ENCODE data around the gene INAVA. TPM values are rescaled to one million over a fixed set of nuclear protein-coding genes. Genes with fewer than 3 reads are reported as not detected.
A peak's percentile ranks its signal among the peaks of the same experiment; 100 is the strongest.

The INAVA gene
- total RNA-seq, 1 experiment from 2014 or later: 41.2 TPM

- no peak for TF ChIP-seq CTCF (IDR thresholded peaks at IDR 0.05)
- no peak for TF ChIP-seq NFATC4 (CRISPR knock-in tag; IDR thresholded peaks at IDR 0.05)
- no peak for TF ChIP-seq NR2C2 (CRISPR knock-in tag; IDR thresholded peaks at IDR 0.05)
- no peak for TF ChIP-seq ESRRA (CRISPR knock-in tag; IDR thresholded peaks at IDR 0.05; ENCODE audit: borderline replicate concordance)
- TF ChIP-seq NR1H2 (CRISPR knock-in tag; IDR thresholded peaks at IDR 0.05): no peak
Observed at GRCh38 chr1:200889571-200889970, 5.1 kb upstream of the INAVA start (continued).

GRCh38 chr1:200890027-200890426 lies 4.7 kb upstream of the INAVA start:
- TF ChIP-seq ATF1 (CRISPR knock-in tag; IDR thresholded peaks at IDR 0.05) (no peak), ZNF423 (CRISPR knock-in tag; IDR thresholded peaks at IDR 0.05) (no peak), ERG (CRISPR knock-in tag; IDR thresholded peaks at IDR 0.05) (no peak), IRF2 (CRISPR knock-in tag; IDR thresholded peaks at IDR 0.05; ENCODE audit: borderline replicate concordance, low read depth) (no peak), E2F4 (CRISPR knock-in tag; IDR thresholded peaks at IDR 0.05; ENCODE audit: borderline replicate concordance, low read depth) (no peak), ZSCAN18 (CRISPR knock-in tag; IDR thresholded peaks at IDR 0.05) (no peak), ZNF263 (CRISPR knock-in tag; IDR thresholded peaks at IDR 0.05; ENCODE audit: low read depth) (no peak), NFE2L1 (CRISPR knock-in tag; IDR thresholded peaks at IDR 0.05) (no peak), NR2C2 (CRISPR knock-in tag; IDR thresholded peaks at IDR 0.05) (no peak), RELA (CRISPR knock-in tag; IDR thresholded peaks at IDR 0.05; ENCODE audit: borderline replicate concordance) (no peak), SMAD4 (CRISPR knock-in tag; IDR thresholded peaks at IDR 0.05) (no peak)
- POLR2A ChIA-PET: interaction anchor here (0.7 kb wide), 1 partner anchor 51 kb away, joined by 4 read pairs; no protein-coding TSS in a partner anchor
- peaks cover 61% of the 10 kb centered on the region for H3K4me1 Mint-ChIP-seq
- CTCF ChIA-PET: interaction anchor here (0.9 to 2.0 kb wide), 2 partner anchors 82 to 131 kb away, joined by 3 to 15 read pairs; no protein-coding TSS in a partner anchor
- H3K9me3 Mint-ChIP-seq: no peaks in the 10 kb centered on the region
- ATAC-seq: no peak
- H3K27me3 Mint-ChIP-seq (ENCODE audit: low read depth): peaks cover 3% of the 10 kb centered on the region; the same call in 1 of the 2 replicates
- no peaks in the 10 kb centered on the region for H3K36me3 Mint-ChIP-seq
- no peak for DNase-seq (ENCODE audit: low spot score)
- H3K27ac Mint-ChIP-seq: no peak overlapping the region
- H3K4me3 Mint-ChIP-seq: peak overlapping the region; percentile 88; the same call in 1 of the 2 replicates

GRCh38 chr1:200890818-200891773 lies 3.6 kb upstream of the INAVA start:
- H3K27ac Mint-ChIP-seq: peak overlapping the region; percentile 94
- ChIA-PET POLR2A (interaction anchor here (0.6 to 1.7 kb wide), 5 partner anchors 13 to 52 kb away, joined by 3 to 8 read pairs (median 4); no protein-coding TSS in a partner anchor), CTCF (interaction anchor here (0.6 to 4.1 kb wide), 22 partner anchors 9 to 269 kb away, joined by 3 to 19 read pairs (median 4); partner anchors contain the start of genes ASCL5, DDX59 and GPR25)
- H3K36me3 Mint-ChIP-seq: no peaks in the 10 kb centered on the region
- no peaks in the 10 kb centered on the region for H3K9me3 Mint-ChIP-seq
- H3K27me3 Mint-ChIP-seq (ENCODE audit: low read depth): peaks cover 3% of the 10 kb centered on the region; the same call in 1 of the 2 replicates
- H3K4me1 Mint-ChIP-seq: peaks cover 71% of the 10 kb centered on the region
- ATAC-seq (peak; percentile 32), DNase-seq (ENCODE audit: low spot score) (peak; percentile 80)
- H3K4me3 Mint-ChIP-seq: peak overlapping the region; percentile 88
- TF ChIP-seq SOX15 (CRISPR knock-in tag; IDR thresholded peaks at IDR 0.05) (no peak), GTF2I (CRISPR knock-in tag; conservative IDR thresholded peaks at IDR 0.05) (peak; percentile 79; the same call in 1 of the 2 replicates), CREB1 (CRISPR knock-in tag; IDR thresholded peaks at IDR 0.05) (no peak), CBFB (CRISPR knock-in tag; IDR thresholded peaks at IDR 0.05; ENCODE audit: low read depth) (no peak), STAT6 (CRISPR knock-in tag; conservative IDR thresholded peaks at IDR 0.05; ENCODE audit: low read depth) (no peak), CDX4 (CRISPR knock-in tag; IDR thresholded peaks at IDR 0.05; ENCODE audit: borderline replicate concordance) (no peak), ZBTB21 (CRISPR knock-in tag; IDR thresholded peaks at IDR 0.05; ENCODE audit: borderline replicate concordance) (no peak), MYBL2 (CRISPR knock-in tag; IDR thresholded peaks at IDR 0.05) (peak; percentile 21; the same call in 1 of the 2 replicates), ZNF232 (CRISPR knock-in tag; IDR thresholded peaks at IDR 0.05) (no peak)

All from WTC11 (cell line).